HFFc6 (cell line): ENCODE measurements around the gene CXCL1. TPM values are rescaled to one million over a fixed set of nuclear protein-coding genes. Genes with fewer than 3 reads are reported as not detected.

Experiments
- DNase-seq: peaks from one replicate; pipeline ENCODE4 v3.0.0-alpha.2; 2018
- H3K27ac Mint-ChIP-seq: 2 replicates; pipeline ENCODE4 v1.8.0; 2020; ENCODE audit warnings: mild to moderate bottlenecking, mixed read lengths
- H3K27me3 Mint-ChIP-seq: 2 replicates; pipeline ENCODE4 v1.8.0; 2021; ENCODE audit warnings: mild to moderate bottlenecking, moderate library complexity, mixed read lengths; ENCODE audit not compliant: insufficient read depth
- H3K36me3 Mint-ChIP-seq: 2 replicates; pipeline ENCODE4 v1.8.0; 2021; ENCODE audit warnings: low read depth, mixed read lengths
- H3K4me1 Mint-ChIP-seq: 2 replicates; pipeline ENCODE4 v1.8.0; 2020; ENCODE audit warnings: low read depth, mixed read lengths
- H3K4me3 Mint-ChIP-seq: 2 replicates; pipeline ENCODE4 v1.8.0; 2020; ENCODE audit warnings: mild to moderate bottlenecking, moderate library complexity, mixed read lengths
- H3K9me3 Mint-ChIP-seq: 2 replicates; pipeline ENCODE4 v1.8.0; 2020; ENCODE audit warnings: mild to moderate bottlenecking, mixed read lengths
- total RNA-seq, 6 experiments: library from RNA; stranded (reverse); fragmentation: NEBNext Ultra II Directional; extraction: Animal tissue kit (Norgen Biotek cat#: 25700); gene quantifications; 2 replicates in 1 of 6; 3 replicates in 5 of 6; pipeline ENCODE4 v1.2.3, GENCODE V29; 2021
- TF ChIP-seq, protein P1 (sequence below): fragments of 200-600 bp; sonication (generic); IDR thresholded peaks from 2 replicates; pipeline ENCODE4 v1.5.0; 2021; ENCODE audit warnings: antibody characterized with exemption, mild to moderate bottlenecking

Gene CXCL1
- total RNA-seq, 6 experiments from 2014 or later = 0.71 to 5.0 (median 4.3) TPM

GRCh38 chr4:73870260-73870659 lies 1.1 kb downstream of the CXCL1 start:
- Mint-ChIP-seq H3K27ac (no peak overlapping the region), H3K27me3 (peaks cover 2% of the 10 kb centered on the region; the same call in 1 of the 2 replicates)

GRCh38 chr4:73870768-73871167 lies 1.6 kb downstream of the CXCL1 start:
- TF ChIP-seq, protein P1, sequence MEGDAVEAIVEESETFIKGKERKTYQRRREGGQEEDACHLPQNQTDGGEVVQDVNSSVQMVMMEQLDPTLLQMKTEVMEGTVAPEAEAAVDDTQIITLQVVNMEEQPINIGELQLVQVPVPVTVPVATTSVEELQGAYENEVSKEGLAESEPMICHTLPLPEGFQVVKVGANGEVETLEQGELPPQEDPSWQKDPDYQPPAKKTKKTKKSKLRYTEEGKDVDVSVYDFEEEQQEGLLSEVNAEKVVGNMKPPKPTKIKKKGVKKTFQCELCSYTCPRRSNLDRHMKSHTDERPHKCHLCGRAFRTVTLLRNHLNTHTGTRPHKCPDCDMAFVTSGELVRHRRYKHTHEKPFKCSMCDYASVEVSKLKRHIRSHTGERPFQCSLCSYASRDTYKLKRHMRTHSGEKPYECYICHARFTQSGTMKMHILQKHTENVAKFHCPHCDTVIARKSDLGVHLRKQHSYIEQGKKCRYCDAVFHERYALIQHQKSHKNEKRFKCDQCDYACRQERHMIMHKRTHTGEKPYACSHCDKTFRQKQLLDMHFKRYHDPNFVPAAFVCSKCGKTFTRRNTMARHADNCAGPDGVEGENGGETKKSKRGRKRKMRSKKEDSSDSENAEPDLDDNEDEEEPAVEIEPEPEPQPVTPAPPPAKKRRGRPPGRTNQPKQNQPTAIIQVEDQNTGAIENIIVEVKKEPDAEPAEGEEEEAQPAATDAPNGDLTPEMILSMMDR = no peak
- H3K9me3 Mint-ChIP-seq = no peaks in the 10 kb centered on the region
- peak overlapping the region; percentile 88; the same call in 1 of the 2 replicates for H3K4me3 Mint-ChIP-seq
- H3K27me3 Mint-ChIP-seq = peaks cover 2% of the 10 kb centered on the region; the same call in 1 of the 2 replicates
- H3K36me3 Mint-ChIP-seq = no peaks in the 10 kb centered on the region; the same call in 1 of the 2 replicates
- no peak overlapping the region for H3K27ac Mint-ChIP-seq
- DNase-seq = no peak
- peaks cover 38% of the 10 kb centered on the region for H3K4me1 Mint-ChIP-seq

More at GRCh38 chr4:73870260-73870659, 1.1 kb downstream of the CXCL1 start:
- H3K9me3 Mint-ChIP-seq = no peaks in the 10 kb centered on the region
- no peaks in the 10 kb centered on the region; the same call in 1 of the 2 replicates for H3K36me3 Mint-ChIP-seq
- peak overlapping the region; percentile 88; the same call in 1 of the 2 replicates for H3K4me3 Mint-ChIP-seq
- DNase-seq = no peak
- H3K4me1 Mint-ChIP-seq = peaks cover 37% of the 10 kb centered on the region
- TF ChIP-seq, protein P1 = no peak

DNA sequence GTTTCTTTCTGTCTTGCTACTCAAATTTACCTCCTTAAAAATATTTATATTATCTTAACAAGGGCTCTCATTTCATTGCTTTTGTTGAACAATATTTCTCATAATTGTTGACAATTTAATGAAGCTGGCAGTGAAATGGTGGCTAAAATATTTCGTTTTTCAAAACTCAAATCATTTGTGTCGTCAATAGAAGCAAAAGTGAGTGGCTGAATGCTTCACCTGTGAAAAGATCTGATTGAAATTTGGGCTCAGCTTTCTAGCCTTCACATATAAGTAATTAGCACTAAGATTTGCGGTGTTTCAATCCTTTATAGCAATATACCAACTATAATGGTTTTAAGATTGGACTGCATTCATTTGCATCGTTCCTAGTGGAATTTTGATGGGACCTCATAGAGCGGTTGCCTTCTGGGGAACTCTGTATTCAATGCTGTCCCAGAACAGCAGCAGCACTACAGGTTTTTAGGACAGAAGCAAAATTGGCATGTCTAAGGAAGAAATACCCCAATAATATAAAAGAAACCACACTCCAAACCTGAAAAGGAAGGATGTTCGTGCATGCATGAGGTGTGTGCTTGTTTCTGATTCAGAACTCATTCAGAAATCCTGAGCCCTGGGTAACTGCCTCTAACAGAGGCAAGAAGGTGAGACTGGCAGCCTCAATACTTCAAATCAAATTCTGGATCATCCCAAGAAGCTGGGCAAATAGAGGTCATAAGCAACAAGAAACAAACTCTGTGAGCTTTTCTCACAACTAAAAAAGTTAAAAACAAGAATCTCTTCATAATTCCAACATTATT lies 2.5 kb downstream of the CXCL1 start:
- TF ChIP-seq, protein P1 = no peak
- Mint-ChIP-seq H3K27ac (no peak overlapping the region), H3K9me3 (no peaks in the 10 kb centered on the region), H3K4me3 (no peak overlapping the region), H3K4me1 (peaks cover 38% of the 10 kb centered on the region), H3K27me3 (peaks cover 2% of the 10 kb centered on the region; the same call in 1 of the 2 replicates), H3K36me3 (no peaks in the 10 kb centered on the region; the same call in 1 of the 2 replicates)
- no peak for DNase-seq

GRCh38 chr4:73872316-73873108 lies 3.3 kb downstream of the CXCL1 start:
- TF ChIP-seq, protein P1 = no peak
- Mint-ChIP-seq H3K4me1 (peaks cover 38% of the 10 kb centered on the region), H3K36me3 (no peaks in the 10 kb centered on the region; the same call in 1 of the 2 replicates), H3K27me3 (peaks cover 2% of the 10 kb centered on the region; the same call in 1 of the 2 replicates), H3K27ac (no peak overlapping the region), H3K4me3 (no peak overlapping the region), H3K9me3 (no peaks in the 10 kb centered on the region)
- DNase-seq = no peak

DNA sequence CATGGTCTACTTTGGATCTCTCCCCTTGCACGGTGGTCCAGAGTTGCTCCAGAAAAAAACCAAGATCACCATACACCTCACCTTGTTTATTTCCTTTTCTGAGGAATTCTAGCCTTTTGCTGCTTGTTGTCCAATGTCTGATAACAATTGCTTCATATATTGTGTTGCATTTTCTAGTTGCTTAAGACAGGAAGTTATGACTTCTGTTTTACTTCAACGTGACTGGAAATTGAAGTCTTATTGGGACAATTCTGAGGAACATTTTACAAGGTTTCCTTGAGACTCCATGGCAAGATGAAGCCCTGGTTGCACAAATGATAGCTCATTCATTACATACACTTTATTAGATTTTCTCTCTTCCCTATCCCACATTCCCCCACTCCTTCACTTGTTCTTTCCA lies 5.2 kb downstream of the CXCL1 start:
- DNase-seq = no peak
- Mint-ChIP-seq H3K4me3 (no peak overlapping the region), H3K27me3 (no peaks in the 10 kb centered on the region; the same call in 1 of the 2 replicates), H3K36me3 (no peaks in the 10 kb centered on the region; the same call in 1 of the 2 replicates), H3K9me3 (no peaks in the 10 kb centered on the region), H3K4me1 (peaks cover 23% of the 10 kb centered on the region), H3K27ac (no peak overlapping the region)
- TF ChIP-seq, protein P1 = no peak
